ENCODE data around the gene PRKG1. TPM values are rescaled to one million over a fixed set of nuclear protein-coding genes. Genes with fewer than 3 reads are reported as not detected.

The PRKG1 gene
- total RNA-seq, 4 donors from 2014 or later, result 1.2 to 6.5 (median 2.7) TPM

DNA sequence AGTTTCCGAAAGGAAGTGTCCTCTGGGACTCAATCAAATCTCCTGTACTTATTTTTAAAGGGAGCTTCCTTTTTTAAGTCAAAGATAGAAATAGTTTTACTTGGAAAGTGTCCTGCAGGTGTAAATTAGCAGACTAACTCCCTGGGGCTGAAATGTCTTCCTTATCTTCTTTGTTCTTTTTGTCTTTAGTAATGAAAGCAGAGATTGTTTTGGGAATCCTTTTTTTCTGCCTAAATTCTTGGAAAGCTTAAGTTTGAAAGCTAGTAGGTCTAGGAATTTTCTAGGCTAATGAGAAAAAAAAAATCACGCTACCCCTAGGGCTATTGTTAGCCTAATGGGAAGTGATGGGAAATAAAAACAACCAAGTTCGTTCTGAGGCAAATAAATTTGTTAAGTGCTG lies 764.2 kb downstream of the PRKG1 start:
- Histone ChIP-seq H3K4me3 (no peak overlapping the region), H3K4me1 (no peaks in the 10 kb centered on the region), H3K36me3 (no peaks in the 10 kb centered on the region), H3K27ac (no peak overlapping the region), H3K9me3 (no peaks in the 10 kb centered on the region), H3K27me3 (no peaks in the 10 kb centered on the region)
- 53% methylated on average over 3 of the region's 3 CpGs for WGBS
- no peak for DNase-seq (ENCODE audit: low spot score in 2 of 2)
- no peak for TF ChIP-seq POLR2A (IDR thresholded peaks at IDR 0.05)
- TF ChIP-seq, protein P1, sequence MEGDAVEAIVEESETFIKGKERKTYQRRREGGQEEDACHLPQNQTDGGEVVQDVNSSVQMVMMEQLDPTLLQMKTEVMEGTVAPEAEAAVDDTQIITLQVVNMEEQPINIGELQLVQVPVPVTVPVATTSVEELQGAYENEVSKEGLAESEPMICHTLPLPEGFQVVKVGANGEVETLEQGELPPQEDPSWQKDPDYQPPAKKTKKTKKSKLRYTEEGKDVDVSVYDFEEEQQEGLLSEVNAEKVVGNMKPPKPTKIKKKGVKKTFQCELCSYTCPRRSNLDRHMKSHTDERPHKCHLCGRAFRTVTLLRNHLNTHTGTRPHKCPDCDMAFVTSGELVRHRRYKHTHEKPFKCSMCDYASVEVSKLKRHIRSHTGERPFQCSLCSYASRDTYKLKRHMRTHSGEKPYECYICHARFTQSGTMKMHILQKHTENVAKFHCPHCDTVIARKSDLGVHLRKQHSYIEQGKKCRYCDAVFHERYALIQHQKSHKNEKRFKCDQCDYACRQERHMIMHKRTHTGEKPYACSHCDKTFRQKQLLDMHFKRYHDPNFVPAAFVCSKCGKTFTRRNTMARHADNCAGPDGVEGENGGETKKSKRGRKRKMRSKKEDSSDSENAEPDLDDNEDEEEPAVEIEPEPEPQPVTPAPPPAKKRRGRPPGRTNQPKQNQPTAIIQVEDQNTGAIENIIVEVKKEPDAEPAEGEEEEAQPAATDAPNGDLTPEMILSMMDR (IDR thresholded peaks at IDR 0.05), result no peak
- TF ChIP-seq EP300 (IDR thresholded peaks at IDR 0.05), result no peak
- TF ChIP-seq POLR2AphosphoS5 (IDR thresholded peaks at IDR 0.05), result no peak

DNA sequence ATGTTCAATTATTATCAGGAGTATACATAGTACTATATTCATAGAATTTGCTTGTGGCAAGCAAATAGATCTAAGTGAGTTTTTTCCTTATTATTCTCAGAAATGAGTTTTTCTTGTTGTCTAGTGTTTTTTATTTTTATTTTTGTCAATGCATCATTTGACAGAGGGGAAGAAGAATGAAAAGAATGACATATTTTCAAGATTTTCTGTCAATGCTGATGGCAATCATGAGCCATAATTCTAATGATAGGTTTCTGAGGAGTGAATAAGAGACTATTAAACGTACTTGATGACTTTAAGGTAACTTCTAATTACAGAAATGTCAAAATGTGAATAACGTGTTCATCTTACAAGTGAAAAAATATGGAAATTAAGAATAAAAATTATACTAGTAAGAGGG lies 769.7 kb downstream of the PRKG1 start:
- Histone ChIP-seq H3K27ac (no peak overlapping the region), H3K27me3 (no peaks in the 10 kb centered on the region), H3K4me3 (no peak overlapping the region), H3K9me3 (no peaks in the 10 kb centered on the region), H3K4me1 (no peaks in the 10 kb centered on the region), H3K36me3 (no peaks in the 10 kb centered on the region)
- no peak for TF ChIP-seq POLR2AphosphoS5 (IDR thresholded peaks at IDR 0.05)
- TF ChIP-seq POLR2A (IDR thresholded peaks at IDR 0.05), result no peak
- TF ChIP-seq EP300 (IDR thresholded peaks at IDR 0.05), result no peak
- TF ChIP-seq, protein P1 (IDR thresholded peaks at IDR 0.05), result no peak
- WGBS, result 86% methylated on average over 2 of the region's 2 CpGs
- no peak for DNase-seq (ENCODE audit: low spot score in 2 of 2)

DNA sequence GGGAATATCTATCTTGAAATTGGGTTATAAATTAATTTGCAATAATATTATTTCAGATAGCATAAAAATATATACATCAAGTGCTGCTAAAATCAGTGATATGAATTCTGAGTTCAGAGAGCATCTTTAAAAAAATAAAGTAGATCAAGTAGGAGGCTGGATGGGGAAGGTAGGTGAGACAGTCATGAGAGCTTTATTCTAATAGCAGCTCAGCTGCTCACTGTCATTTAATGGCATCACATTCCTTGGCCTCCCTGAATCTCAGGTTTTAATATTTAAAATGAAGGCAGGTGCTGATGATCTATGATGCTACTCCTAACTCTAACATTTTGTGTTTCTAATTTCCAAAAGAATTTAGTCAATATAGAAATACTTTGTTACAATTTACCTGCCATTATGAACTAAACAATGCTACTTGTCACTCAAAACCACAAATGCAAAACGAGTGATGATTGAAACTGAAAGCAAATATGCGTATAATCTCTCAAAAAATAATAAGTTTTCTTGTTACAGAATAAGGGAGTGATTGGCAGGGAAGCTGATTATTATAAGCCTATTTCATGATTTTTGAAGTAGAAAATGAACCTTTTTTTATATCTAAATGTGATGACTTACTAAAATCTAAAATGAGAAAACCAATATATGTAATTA lies 772.7 kb downstream of the PRKG1 start:
- Histone ChIP-seq H3K9me3 (no peaks in the 10 kb centered on the region), H3K27ac (no peak overlapping the region), H3K4me3 (no peak overlapping the region), H3K4me1 (no peaks in the 10 kb centered on the region), H3K36me3 (no peaks in the 10 kb centered on the region), H3K27me3 (no peaks in the 10 kb centered on the region)
- DNase-seq (ENCODE audit: low spot score in 2 of 2), result no peak
- WGBS, result 83% methylated on average over 2 of the region's 2 CpGs
- TF ChIP-seq EP300 (IDR thresholded peaks at IDR 0.05) (no peak), POLR2AphosphoS5 (IDR thresholded peaks at IDR 0.05) (no peak), POLR2A (IDR thresholded peaks at IDR 0.05) (no peak)
- TF ChIP-seq, protein P1 (IDR thresholded peaks at IDR 0.05), result no peak

DNA sequence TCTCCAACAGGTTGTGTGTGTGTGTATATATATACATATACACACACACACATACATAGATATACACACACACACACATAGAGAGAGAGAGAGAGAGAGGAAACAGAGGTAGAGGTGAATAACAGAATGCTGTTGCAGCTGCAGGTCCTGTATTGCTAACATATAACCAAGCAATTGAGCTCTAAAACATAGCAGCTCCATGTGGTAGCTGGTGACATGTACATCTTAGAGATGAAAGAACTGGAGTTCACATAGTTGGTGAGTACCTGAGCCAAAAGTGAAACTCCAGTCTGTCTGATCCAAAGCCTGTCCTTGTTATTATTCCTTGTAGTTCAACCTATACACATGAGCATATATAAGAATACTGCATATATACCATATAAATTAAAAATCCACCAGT lies 778.0 kb downstream of the PRKG1 start:
- Histone ChIP-seq H3K4me1 (no peaks in the 10 kb centered on the region), H3K4me3 (no peak overlapping the region), H3K27me3 (no peaks in the 10 kb centered on the region), H3K36me3 (no peaks in the 10 kb centered on the region), H3K9me3 (no peaks in the 10 kb centered on the region), H3K27ac (no peak overlapping the region)
- DNase-seq (ENCODE audit: low spot score in 2 of 2), result no peak
- TF ChIP-seq POLR2A (IDR thresholded peaks at IDR 0.05) (no peak), EP300 (IDR thresholded peaks at IDR 0.05) (no peak), POLR2AphosphoS5 (IDR thresholded peaks at IDR 0.05) (no peak)
- TF ChIP-seq, protein P1 (IDR thresholded peaks at IDR 0.05), result no peak

DNA sequence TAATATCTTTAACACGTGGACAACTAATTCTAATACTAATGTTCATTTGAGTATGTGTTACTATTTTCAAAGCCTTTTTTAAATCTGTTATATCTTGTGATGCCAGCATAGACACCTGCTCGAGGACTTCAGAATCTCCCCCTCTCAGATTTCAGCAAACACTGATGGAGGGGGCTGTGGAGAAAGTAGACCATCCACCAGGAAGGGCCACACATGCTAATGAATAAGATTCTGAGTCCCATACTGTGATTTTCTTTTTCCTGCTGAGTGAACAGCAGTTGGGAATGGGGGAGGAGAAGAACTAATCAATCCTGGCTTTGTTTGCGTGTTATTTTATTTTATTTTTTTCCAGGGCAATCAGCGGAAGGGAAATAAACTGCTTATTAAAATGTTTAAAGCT lies 783.0 kb downstream of the PRKG1 start:
- TF ChIP-seq POLR2AphosphoS5 (IDR thresholded peaks at IDR 0.05), result no peak
- TF ChIP-seq POLR2A (IDR thresholded peaks at IDR 0.05), result no peak
- no peak for TF ChIP-seq EP300 (IDR thresholded peaks at IDR 0.05)
- TF ChIP-seq, protein P1 (IDR thresholded peaks at IDR 0.05), result no peak
- Histone ChIP-seq H3K9me3 (no peaks in the 10 kb centered on the region), H3K36me3 (no peaks in the 10 kb centered on the region), H3K4me1 (peaks cover 10% of the 10 kb centered on the region), H3K4me3 (no peak overlapping the region), H3K27me3 (no peaks in the 10 kb centered on the region), H3K27ac (no peak overlapping the region)
- WGBS, result 86% methylated on average over 4 of the region's 4 CpGs
- DNase-seq (ENCODE audit: low spot score in 2 of 2), result no peak
